Measurements from ENCODE around the gene PRR12. TPM values are rescaled to one million over a fixed set of nuclear protein-coding genes. Genes with fewer than 3 reads are reported as not detected.

Gene PRR12
- polyA plus RNA-seq, 1 experiment: 0.36 TPM

DNA sequence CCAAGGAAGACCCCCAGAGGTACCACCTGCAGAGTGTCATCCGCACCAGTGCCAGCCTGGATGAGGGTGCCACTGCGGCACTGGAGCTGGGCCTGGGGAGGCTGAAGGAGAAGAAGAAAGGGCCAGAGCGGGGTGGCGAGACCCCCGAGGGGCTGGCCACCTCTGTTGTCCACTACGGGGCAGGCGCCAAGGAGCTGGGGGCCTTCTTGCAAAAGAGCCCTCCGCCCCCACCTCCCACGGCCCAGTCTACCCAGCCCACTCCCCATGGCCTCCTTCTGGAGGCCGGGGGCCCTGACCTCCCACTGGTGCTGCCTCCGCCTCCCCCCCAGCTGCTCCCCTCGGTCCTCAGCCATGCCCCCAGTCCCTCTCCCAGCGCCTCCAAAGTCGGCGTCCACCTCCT lies 5.4 kb downstream of the PRR12 start:
- CTCF ChIA-PET: no interaction called here
- POLR2A ChIA-PET: no interaction called here
- no peaks in the 10 kb centered on the region; the same call in 1 of the 2 replicates for H3K9me3 ChIP-seq (ENCODE audit: control insufficient read depth, insufficient read depth, low read length)
- no peak overlapping the region for H3K27ac ChIP-seq (ENCODE audit: low read depth, low read length)
- no peaks in the 10 kb centered on the region for H3K27me3 ChIP-seq (ENCODE audit: control insufficient read depth, insufficient read depth, low read length)
- DNase-seq (ENCODE audit: low read depth, low spot score): no peak
- H3K4me3 ChIP-seq (ENCODE audit: low read depth, low read length): no peak overlapping the region
- TF ChIP-seq, protein P1, sequence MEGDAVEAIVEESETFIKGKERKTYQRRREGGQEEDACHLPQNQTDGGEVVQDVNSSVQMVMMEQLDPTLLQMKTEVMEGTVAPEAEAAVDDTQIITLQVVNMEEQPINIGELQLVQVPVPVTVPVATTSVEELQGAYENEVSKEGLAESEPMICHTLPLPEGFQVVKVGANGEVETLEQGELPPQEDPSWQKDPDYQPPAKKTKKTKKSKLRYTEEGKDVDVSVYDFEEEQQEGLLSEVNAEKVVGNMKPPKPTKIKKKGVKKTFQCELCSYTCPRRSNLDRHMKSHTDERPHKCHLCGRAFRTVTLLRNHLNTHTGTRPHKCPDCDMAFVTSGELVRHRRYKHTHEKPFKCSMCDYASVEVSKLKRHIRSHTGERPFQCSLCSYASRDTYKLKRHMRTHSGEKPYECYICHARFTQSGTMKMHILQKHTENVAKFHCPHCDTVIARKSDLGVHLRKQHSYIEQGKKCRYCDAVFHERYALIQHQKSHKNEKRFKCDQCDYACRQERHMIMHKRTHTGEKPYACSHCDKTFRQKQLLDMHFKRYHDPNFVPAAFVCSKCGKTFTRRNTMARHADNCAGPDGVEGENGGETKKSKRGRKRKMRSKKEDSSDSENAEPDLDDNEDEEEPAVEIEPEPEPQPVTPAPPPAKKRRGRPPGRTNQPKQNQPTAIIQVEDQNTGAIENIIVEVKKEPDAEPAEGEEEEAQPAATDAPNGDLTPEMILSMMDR (IDR thresholded peaks at IDR 0.05; ENCODE audit: low read depth, low read length): no peak

DNA sequence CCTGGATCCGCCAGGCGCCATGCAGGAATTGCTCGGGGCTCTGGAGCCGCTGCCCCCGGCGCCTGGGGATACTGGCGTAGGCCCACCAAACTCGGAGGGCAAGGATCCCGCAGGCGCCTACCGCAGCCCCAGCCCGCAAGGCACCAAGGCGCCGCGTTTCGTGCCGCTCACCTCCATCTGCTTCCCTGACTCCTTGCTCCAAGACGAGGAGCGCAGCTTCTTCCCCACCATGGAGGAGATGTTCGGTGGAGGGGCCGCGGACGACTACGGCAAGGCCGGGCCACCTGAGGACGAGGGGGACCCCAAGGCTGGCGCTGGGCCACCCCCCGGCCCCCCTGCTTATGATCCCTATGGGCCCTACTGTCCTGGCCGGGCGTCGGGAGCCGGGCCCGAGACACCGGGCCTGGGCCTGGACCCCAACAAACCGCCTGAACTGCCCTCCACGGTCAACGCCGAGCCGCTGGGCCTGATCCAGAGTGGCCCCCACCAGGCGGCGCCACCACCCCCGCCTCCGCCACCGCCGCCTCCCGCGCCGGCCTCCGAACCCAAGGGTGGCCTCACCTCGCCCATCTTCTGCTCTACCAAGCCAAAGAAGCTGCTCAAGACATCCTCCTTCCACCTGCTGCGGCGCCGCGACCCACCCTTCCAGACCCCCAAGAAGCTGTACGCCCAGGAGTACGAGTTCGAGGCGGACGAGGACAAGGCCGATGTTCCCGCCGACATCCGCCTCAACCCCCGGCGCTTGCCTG lies 6.1 kb downstream of the PRR12 start:
- CTCF ChIA-PET: no interaction called here

DNA sequence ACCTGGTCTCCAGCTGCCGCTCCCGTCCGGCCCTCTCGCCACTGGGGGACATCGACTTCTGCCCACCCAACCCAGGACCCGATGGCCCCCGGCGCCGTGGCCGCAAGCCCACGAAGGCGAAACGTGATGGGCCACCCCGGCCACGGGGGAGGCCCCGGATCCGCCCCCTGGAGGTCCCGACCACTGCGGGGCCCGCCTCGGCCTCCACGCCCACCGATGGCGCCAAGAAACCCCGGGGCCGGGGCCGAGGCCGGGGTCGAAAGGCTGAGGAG lies 6.7 kb downstream of the PRR12 start:
- DNase-seq (ENCODE audit: low read depth, low spot score): no peak
- Histone ChIP-seq H3K9me3 (ENCODE audit: control insufficient read depth, insufficient read depth, low read length) (no peaks in the 10 kb centered on the region; the same call in 1 of the 2 replicates), H3K27ac (ENCODE audit: low read depth, low read length) (no peak overlapping the region), H3K27me3 (ENCODE audit: control insufficient read depth, insufficient read depth, low read length) (no peaks in the 10 kb centered on the region), H3K4me3 (ENCODE audit: low read depth, low read length) (no peak overlapping the region)
- ChIA-PET POLR2A (no interaction called here), CTCF (no interaction called here)
- TF ChIP-seq, protein P1 (IDR thresholded peaks at IDR 0.05; ENCODE audit: low read depth, low read length): no peak

More for the DNA sequence above, 6.1 kb downstream of the PRR12 start:
- TF ChIP-seq, protein P1 (IDR thresholded peaks at IDR 0.05; ENCODE audit: low read depth, low read length): no peak
- Histone ChIP-seq H3K27ac (ENCODE audit: low read depth, low read length) (no peak overlapping the region), H3K9me3 (ENCODE audit: control insufficient read depth, insufficient read depth, low read length) (no peaks in the 10 kb centered on the region; the same call in 1 of the 2 replicates), H3K4me3 (ENCODE audit: low read depth, low read length) (no peak overlapping the region), H3K27me3 (ENCODE audit: control insufficient read depth, insufficient read depth, low read length) (no peaks in the 10 kb centered on the region)
- POLR2A ChIA-PET: no interaction called here
- no peak for DNase-seq (ENCODE audit: low read depth, low spot score)

DNA sequence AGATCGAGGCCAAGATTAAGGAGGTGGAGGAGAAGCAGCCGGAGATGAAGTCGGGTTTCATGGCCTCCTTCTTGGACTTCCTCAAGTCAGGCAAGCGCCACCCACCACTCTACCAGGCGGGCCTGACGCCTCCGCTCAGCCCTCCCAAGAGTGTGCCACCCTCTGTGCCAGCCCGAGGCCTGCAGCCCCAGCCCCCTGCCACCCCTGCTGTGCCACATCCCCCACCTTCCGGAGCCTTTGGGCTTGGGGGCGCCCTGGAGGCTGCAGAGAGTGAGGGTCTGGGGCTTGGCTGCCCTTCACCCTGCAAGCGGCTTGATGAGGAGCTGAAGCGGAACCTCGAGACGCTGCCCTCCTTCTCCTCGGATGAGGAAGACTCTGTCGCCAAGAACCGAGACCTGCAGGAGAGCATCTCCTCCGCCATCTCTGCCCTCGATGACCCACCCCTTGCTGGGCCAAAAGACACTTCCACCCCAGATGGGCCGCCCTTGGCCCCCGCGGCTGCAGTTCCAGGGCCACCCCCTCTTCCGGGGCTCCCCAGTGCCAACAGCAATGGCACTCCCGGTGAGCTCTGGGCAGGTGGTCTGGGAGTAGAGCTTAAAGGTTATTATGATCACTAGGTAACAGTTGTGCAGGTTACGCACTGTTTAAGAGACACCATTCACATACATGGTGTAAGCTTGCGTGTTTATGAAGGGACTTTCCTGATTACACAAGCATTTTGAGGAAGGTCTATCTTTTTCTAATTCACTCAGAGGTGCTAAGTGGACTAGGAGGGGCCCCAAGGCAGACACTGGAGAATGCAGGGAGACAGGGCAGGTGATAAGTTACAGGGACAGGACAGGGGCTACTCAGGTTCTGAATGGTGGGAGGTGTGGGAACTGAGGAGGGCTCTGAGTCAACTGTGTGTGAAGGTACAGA lies 8.7 kb downstream of the PRR12 start:
- TF ChIP-seq, protein P1 (IDR thresholded peaks at IDR 0.05; ENCODE audit: low read depth, low read length): no peak
- ChIA-PET POLR2A (interaction anchor here (0.6 kb wide), 1 partner anchor 12 kb away, joined by 3 read pairs; no protein-coding TSS in a partner anchor), CTCF (interaction anchor here (1.5 kb wide), 1 partner anchor 30 kb away, joined by 3 read pairs; no protein-coding TSS in a partner anchor)
- Histone ChIP-seq H3K4me3 (ENCODE audit: low read depth, low read length) (no peak overlapping the region), H3K27me3 (ENCODE audit: control insufficient read depth, insufficient read depth, low read length) (no peaks in the 10 kb centered on the region), H3K9me3 (ENCODE audit: control insufficient read depth, insufficient read depth, low read length) (no peaks in the 10 kb centered on the region; the same call in 1 of the 2 replicates), H3K27ac (ENCODE audit: low read depth, low read length) (no peak overlapping the region)
- DNase-seq (ENCODE audit: low read depth, low spot score): no peak

All from AG04450 (cell line).